ENCODE measurements around the gene RNU2-63P.

GRCh38 chr2:88005776-88006175 lies 10.6 kb downstream of the RNU2-63P start:
- TF ChIP-seq POLR2A (IDR thresholded peaks at IDR 0.05; ENCODE audit: low read depth, low read length) = no peak
- TF ChIP-seq POLR2AphosphoS5 (IDR thresholded peaks at IDR 0.05; ENCODE audit: low read depth, low read length) = no peak
